GM12801 (cell line): ENCODE data around the gene ARRB1.

Experiments
- CTCF ChIP-seq: IDR thresholded peaks from one replicate; pipeline ENCODE4 v1.5.1; 2011; ENCODE audit warnings: control low read depth; ENCODE audit not compliant: insufficient read length; ENCODE audit errors: extremely low read depth

ARRB1 gene

GRCh38 chr11:75280770-75281468 is 70.5 kb downstream of the ARRB1 start:
- TF ChIP-seq CTCF, result no peak

- no peak for TF ChIP-seq CTCF
Measured at GRCh38 chr11:75280227-75280701, 71.2 kb downstream of the ARRB1 start.

DNA sequence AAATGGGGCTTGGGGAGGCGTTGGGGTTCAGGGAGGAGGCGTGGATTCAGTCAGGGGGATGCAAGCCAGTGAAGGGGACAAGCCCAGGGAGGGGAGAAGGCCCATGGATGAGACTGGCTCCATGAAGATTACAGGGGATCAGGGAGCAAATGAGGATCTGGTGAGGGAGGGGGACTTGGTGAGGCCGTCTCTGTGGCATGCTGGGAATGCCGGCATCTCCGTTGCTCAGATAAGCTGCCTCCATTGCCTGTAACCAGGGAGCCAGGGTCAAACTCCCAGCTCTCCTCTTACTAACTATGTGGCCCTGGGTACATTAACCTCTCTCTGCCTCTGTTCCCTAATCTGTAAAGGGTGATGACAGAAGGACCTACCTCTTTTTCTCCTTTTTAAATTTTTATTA is 72.2 kb downstream of the ARRB1 start:
- TF ChIP-seq CTCF, result no peak

DNA sequence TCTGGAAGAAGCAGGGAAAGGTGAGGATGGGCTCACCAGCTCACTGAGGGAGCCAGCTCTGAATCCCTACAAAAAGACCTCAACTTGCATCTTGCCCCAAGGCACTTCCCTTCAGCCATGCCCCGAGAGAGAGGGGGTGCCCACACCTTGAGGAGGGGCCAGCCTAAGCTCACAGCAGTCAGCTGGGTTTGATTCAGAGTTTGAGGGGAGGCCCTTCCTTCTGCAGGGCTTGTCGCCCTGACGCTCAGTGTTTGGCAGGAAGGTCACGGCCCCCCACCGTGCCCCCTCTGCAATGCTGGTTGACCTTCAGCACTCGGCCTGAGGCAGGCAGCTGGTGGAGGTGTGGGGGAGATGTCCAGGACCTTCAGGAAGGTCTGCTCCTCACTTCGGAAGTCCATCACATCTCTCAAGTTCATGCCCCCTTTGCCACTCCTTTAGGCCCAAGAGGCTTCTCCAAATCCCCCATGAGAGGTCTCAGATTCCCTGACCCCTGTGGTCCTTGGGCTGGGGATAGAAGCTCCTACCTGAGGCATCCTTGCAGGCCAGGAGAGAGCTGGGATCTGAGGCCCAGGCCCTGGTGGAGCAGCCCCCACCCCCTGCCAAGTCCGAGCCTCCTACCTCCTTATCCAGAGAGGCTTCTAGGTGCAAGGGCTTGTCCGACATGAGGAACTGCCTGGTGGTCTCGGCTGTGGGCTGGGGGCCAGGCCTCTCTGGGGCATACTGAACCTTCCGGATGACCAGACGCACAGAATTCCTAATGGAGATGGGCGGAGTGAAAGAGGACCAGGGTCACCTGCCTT is 73.3 kb downstream of the ARRB1 start:
- TF ChIP-seq CTCF, result no peak

DNA sequence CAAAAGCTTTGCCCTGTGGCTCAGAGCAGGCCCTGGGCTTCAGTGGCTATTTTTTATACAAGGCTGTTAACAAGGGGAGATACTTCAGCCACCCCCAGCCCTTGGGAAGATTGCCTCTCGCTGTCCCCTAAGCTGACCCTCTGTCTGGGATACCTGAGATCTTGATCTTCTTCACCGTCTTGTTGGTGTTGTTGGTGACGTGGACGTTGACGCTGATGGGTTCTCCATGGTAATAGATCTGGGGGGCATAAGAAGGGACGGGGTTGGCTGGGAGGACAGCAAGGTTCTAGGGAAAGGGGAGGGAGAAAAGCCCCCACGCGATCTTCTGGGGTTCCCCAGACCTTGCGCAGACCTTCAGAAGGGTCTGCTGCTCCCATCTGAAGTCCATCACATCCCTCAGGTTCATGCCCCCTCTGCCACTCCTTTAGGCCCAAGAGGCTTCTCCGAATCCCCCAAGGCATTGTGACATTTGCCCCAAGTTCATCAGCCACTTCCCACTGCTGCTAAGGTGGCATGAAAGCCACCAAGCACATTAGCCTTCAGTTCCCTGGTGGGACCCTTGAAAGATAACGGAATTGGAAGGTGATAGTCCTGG is 74.2 kb downstream of the ARRB1 start:
- no peak for TF ChIP-seq CTCF

- no peak for TF ChIP-seq CTCF
Measured at GRCh38 chr11:75276686-75277085, 74.8 kb downstream of the ARRB1 start.

DNA sequence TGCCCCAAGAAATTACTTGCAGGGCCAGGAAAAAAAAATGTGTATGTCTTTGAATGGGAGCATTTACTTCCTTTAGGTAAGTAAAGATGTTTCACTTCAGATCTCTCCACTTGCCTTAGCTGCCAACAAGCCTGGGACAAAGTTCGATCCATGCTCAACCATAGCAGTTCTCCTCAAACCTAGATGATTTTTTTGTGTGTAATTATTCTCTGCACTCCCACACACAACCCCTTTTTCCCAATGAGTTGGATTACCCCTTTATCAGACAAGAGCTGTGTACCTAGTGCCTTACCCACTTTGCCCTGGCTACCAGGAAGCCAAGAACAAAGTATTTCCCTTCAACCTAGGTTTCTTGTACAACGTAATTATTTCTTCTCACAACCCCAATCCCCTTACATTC is 75.3 kb downstream of the ARRB1 start:
- no peak for TF ChIP-seq CTCF
